Activated T-cell treated with anti-CD3 and anti-CD28 coated beads, Interleukin-2, amount 50 U/mL, for 72 hours (primary cell): ENCODE results near the gene SV2C. TPM values are rescaled to one million over a fixed set of nuclear protein-coding genes. Genes with fewer than 3 reads are reported as not detected.

ENCODE experiments used
- ATAC-seq, 2 donors: fragments of 150-1000 bp; cut with Tn5 transposase; replicated peaks in 1 of 2; 2 replicates each; pipeline ENCODE4 v1.10.0; 2021; ENCODE audit warnings: moderate library complexity in 2 of 2, mild to moderate bottlenecking in 1 of 2
- DNase-seq, 2 donors: peaks; one replicate each; pipeline ENCODE4 v3.0.0; 2021 to 2022; ENCODE audit warnings: mixed read lengths in 1 of 2
- H3K27ac Mint-ChIP-seq: one replicate; pipeline ENCODE4 v1.8.0; 2022; ENCODE audit warnings: mild to moderate bottlenecking, moderate library complexity, mixed read lengths
- H3K27me3 Mint-ChIP-seq: one replicate; pipeline ENCODE4 v1.8.0; 2022; ENCODE audit warnings: low read depth, mixed read lengths
- H3K36me3 Mint-ChIP-seq, 2 donors: one replicate each; pipeline ENCODE4 v1.8.0; 2022; ENCODE audit warnings: mixed read lengths in 2 of 2, mild to moderate bottlenecking in 1 of 2; ENCODE audit not compliant: insufficient read depth in 2 of 2
- H3K4me1 Mint-ChIP-seq: one replicate; pipeline ENCODE4 v1.8.0; 2022; ENCODE audit warnings: low read depth, mixed read lengths
- H3K4me3 Mint-ChIP-seq, 2 donors: one replicate each; pipeline ENCODE4 v1.8.0; 2022; ENCODE audit warnings: mild to moderate bottlenecking in 2 of 2, mixed read lengths in 2 of 2, moderate library complexity in 2 of 2
- H3K9me3 Mint-ChIP-seq, 2 donors: one replicate each; pipeline ENCODE4 v1.8.0; 2022; ENCODE audit warnings: mixed read lengths in 2 of 2
- total RNA-seq, 2 donors: library from RNA; stranded (reverse); gene quantifications; one replicate each; pipeline ENCODE4 v1.2.3, GENCODE V29; 2022

The SV2C gene
- total RNA-seq, 2 donors from 2014 or later: 0.19 to 0.23 TPM

GRCh38 chr5:76154009-76154690 lies 71.0 kb downstream of the SV2C start:
- Mint-ChIP-seq H3K36me3 (peaks cover 3% of the 10 kb centered on the region in 2 donors), H3K9me3 (peaks cover 0 to 8% of the 10 kb centered on the region in 2 donors), H3K4me1 (no peaks in the 10 kb centered on the region), H3K4me3 (no peak overlapping the region), H3K27me3 (peaks cover 38% of the 10 kb centered on the region), H3K27ac (no peak overlapping the region)
- no peak for DNase-seq
- no peak for ATAC-seq

GRCh38 chr5:76155536-76155935 lies 72.4 kb downstream of the SV2C start:
- ATAC-seq (no peak), DNase-seq (no peak)
- no peak overlapping the region for H3K27ac Mint-ChIP-seq
- H3K27me3 Mint-ChIP-seq: peaks cover 33% of the 10 kb centered on the region
- H3K36me3 Mint-ChIP-seq: peaks cover 3% of the 10 kb centered on the region in 2 donors
- H3K9me3 Mint-ChIP-seq: peaks cover 0 to 8% of the 10 kb centered on the region in 2 donors
- no peak overlapping the region for H3K4me3 Mint-ChIP-seq
- no peaks in the 10 kb centered on the region for H3K4me1 Mint-ChIP-seq

GRCh38 chr5:76162335-76162734 lies 79.2 kb downstream of the SV2C start:
- Mint-ChIP-seq H3K27ac (no peak overlapping the region), H3K4me1 (no peaks in the 10 kb centered on the region), H3K4me3 (no peak overlapping the region), H3K9me3 (peaks cover 0 to 2% of the 10 kb centered on the region in 2 donors), H3K27me3 (peaks cover 10% of the 10 kb centered on the region), H3K36me3 (no peaks in the 10 kb centered on the region)
- DNase-seq: no peak
- no peak for ATAC-seq

- Mint-ChIP-seq H3K4me1 (no peaks in the 10 kb centered on the region), H3K27me3 (peaks cover 11% of the 10 kb centered on the region), H3K4me3 (no peak overlapping the region), H3K27ac (no peak overlapping the region), H3K36me3 (no peaks in the 10 kb centered on the region), H3K9me3 (peaks cover 0 to 2% of the 10 kb centered on the region in 2 donors)
- no peak for DNase-seq
- no peak for ATAC-seq
These were observed 80.0 kb downstream of the SV2C start for GRCh38 chr5:76163111-76163628.

GRCh38 chr5:76165029-76165428 lies 81.8 kb downstream of the SV2C start:
- no peaks in the 10 kb centered on the region for H3K4me1 Mint-ChIP-seq
- H3K36me3 Mint-ChIP-seq: no peaks in the 10 kb centered on the region
- peaks cover 0 to 2% of the 10 kb centered on the region in 2 donors for H3K9me3 Mint-ChIP-seq
- H3K27ac Mint-ChIP-seq: no peak overlapping the region
- H3K27me3 Mint-ChIP-seq: peaks cover 25% of the 10 kb centered on the region
- no peak for DNase-seq
- H3K4me3 Mint-ChIP-seq: no peak overlapping the region
- ATAC-seq: no peak

- no peak overlapping the region for H3K4me3 Mint-ChIP-seq
- peak overlapping the region; percentile 3 for H3K27ac Mint-ChIP-seq
- no peaks in the 10 kb centered on the region for H3K4me1 Mint-ChIP-seq
- DNase-seq (no peak), ATAC-seq (no peak)
- no peaks in the 10 kb centered on the region for H3K36me3 Mint-ChIP-seq
- H3K27me3 Mint-ChIP-seq: peaks cover 25% of the 10 kb centered on the region
- peaks cover 0 to 2% of the 10 kb centered on the region in 2 donors for H3K9me3 Mint-ChIP-seq
These were observed 82.7 kb downstream of the SV2C start for GRCh38 chr5:76165711-76166374.

GRCh38 chr5:76166886-76167576 lies 83.8 kb downstream of the SV2C start:
- Mint-ChIP-seq H3K4me1 (no peaks in the 10 kb centered on the region), H3K9me3 (peaks cover 0 to 2% of the 10 kb centered on the region in 2 donors), H3K4me3 (peak overlapping the region in 1 of 2 donors; percentile 2), H3K36me3 (no peaks in the 10 kb centered on the region), H3K27me3 (peaks cover 25% of the 10 kb centered on the region), H3K27ac (peak overlapping the region; percentile 20)
- ATAC-seq (peak; percentile 80 to 96), DNase-seq (no peak)

- DNase-seq (no peak), ATAC-seq (no peak)
- H3K27ac Mint-ChIP-seq: no peak overlapping the region
- H3K36me3 Mint-ChIP-seq: no peaks in the 10 kb centered on the region
- H3K27me3 Mint-ChIP-seq: peaks cover 25% of the 10 kb centered on the region
- H3K4me1 Mint-ChIP-seq: no peaks in the 10 kb centered on the region
- H3K9me3 Mint-ChIP-seq: peaks cover 0 to 2% of the 10 kb centered on the region in 2 donors
- no peak overlapping the region for H3K4me3 Mint-ChIP-seq
These were observed 86.1 kb downstream of the SV2C start for GRCh38 chr5:76169146-76169905.

- Mint-ChIP-seq H3K27me3 (peaks cover 5% of the 10 kb centered on the region), H3K36me3 (no peaks in the 10 kb centered on the region), H3K27ac (no peak overlapping the region), H3K4me3 (no peak overlapping the region), H3K9me3 (no peaks in the 10 kb centered on the region), H3K4me1 (peaks cover 29% of the 10 kb centered on the region)
- DNase-seq (no peak), ATAC-seq (no peak)
These were observed 90.9 kb downstream of the SV2C start for GRCh38 chr5:76174101-76174500.

GRCh38 chr5:76175051-76175666 lies 92.0 kb downstream of the SV2C start:
- ATAC-seq: peak; percentile 40 to 48
- H3K9me3 Mint-ChIP-seq: no peaks in the 10 kb centered on the region

GRCh38 chr5:76175821-76176403 lies 92.7 kb downstream of the SV2C start:
- DNase-seq (peak in 1 of 2 donors; percentile 2), ATAC-seq (peak; percentile 61 to 68)
- H3K27ac Mint-ChIP-seq: peak overlapping the region; percentile 92
- no peaks in the 10 kb centered on the region for H3K27me3 Mint-ChIP-seq
- H3K36me3 Mint-ChIP-seq: no peaks in the 10 kb centered on the region
- H3K4me3 Mint-ChIP-seq: peak overlapping the region; percentile 47 to 88
- peaks cover 33% of the 10 kb centered on the region for H3K4me1 Mint-ChIP-seq
- H3K9me3 Mint-ChIP-seq: no peaks in the 10 kb centered on the region

More at GRCh38 chr5:76175051-76175666, 92.0 kb downstream of the SV2C start:
- Mint-ChIP-seq H3K4me3 (peak overlapping the region; percentile 28 to 88), H3K36me3 (no peaks in the 10 kb centered on the region), H3K27ac (peak overlapping the region; percentile 57), H3K27me3 (no peaks in the 10 kb centered on the region), H3K4me1 (peaks cover 33% of the 10 kb centered on the region)
- DNase-seq: peak; percentile 51 to 65

GRCh38 chr5:76177978-76178377 lies 94.8 kb downstream of the SV2C start:
- Mint-ChIP-seq H3K36me3 (peaks cover 2% of the 10 kb centered on the region in 2 donors), H3K9me3 (peaks cover 0 to 1% of the 10 kb centered on the region in 2 donors), H3K27ac (peak overlapping the region; percentile 14), H3K4me1 (peaks cover 33% of the 10 kb centered on the region), H3K27me3 (no peaks in the 10 kb centered on the region), H3K4me3 (peak overlapping the region in 1 of 2 donors; percentile 37)
- peak; percentile 43 to 56 for ATAC-seq
- DNase-seq: no peak
